ENCODE results near the gene TMEM38B.

The TMEM38B gene

GRCh38 chr9:105694190-105694847 is at the start of gene TMEM38B:
Gene TMEM38B, plus strand, starts transcription at chr9:105694541. Its CDS starts 120 bp downstream, at chr9:105694661.
- DNase-seq (ENCODE audit: low spot score) = peak; percentile 77

GRCh38 chr9:105646879-105647594 is 47.3 kb upstream of the TMEM38B start:
- no peak for DNase-seq (ENCODE audit: low spot score)

GRCh38 chr9:105647595-105648349 is 46.6 kb upstream of the TMEM38B start:
- no peak for DNase-seq (ENCODE audit: low spot score)

- DNase-seq (ENCODE audit: low spot score) = no peak
Observed at GRCh38 chr9:105651806-105652205, 42.5 kb upstream of the TMEM38B start.

- DNase-seq (ENCODE audit: low spot score) = peak; percentile 55
Observed at GRCh38 chr9:105656131-105656921, 38.0 kb upstream of the TMEM38B start.

GRCh38 chr9:105658351-105658750 is 36.0 kb upstream of the TMEM38B start:
- no peak for DNase-seq (ENCODE audit: low spot score)

GRCh38 chr9:105661011-105661410 is 33.3 kb upstream of the TMEM38B start:
- no peak for DNase-seq (ENCODE audit: low spot score)

- DNase-seq (ENCODE audit: low spot score) = no peak
Observed at GRCh38 chr9:105662184-105663104, 31.9 kb upstream of the TMEM38B start, which contains the start of gene TAL2. Gene TAL2, plus strand, starts transcription at chr9:105662457. Its CDS starts 40 bp downstream, at chr9:105662497.

- DNase-seq (ENCODE audit: low spot score) = no peak
Observed at GRCh38 chr9:105663914-105664313, 30.4 kb upstream of the TMEM38B start.

- DNase-seq (ENCODE audit: low spot score) = peak; percentile 22
Observed at GRCh38 chr9:105667867-105668266, 26.5 kb upstream of the TMEM38B start.

GRCh38 chr9:105670315-105670714 is 24.0 kb upstream of the TMEM38B start:
- DNase-seq (ENCODE audit: low spot score) = no peak

- no peak for DNase-seq (ENCODE audit: low spot score)
Observed at GRCh38 chr9:105670775-105671174, 23.6 kb upstream of the TMEM38B start.

- DNase-seq (ENCODE audit: low spot score) = no peak
Observed at GRCh38 chr9:105672711-105673234, 21.6 kb upstream of the TMEM38B start.

GRCh38 chr9:105673850-105674387 is 20.4 kb upstream of the TMEM38B start:
- DNase-seq (ENCODE audit: low spot score) = no peak

- DNase-seq (ENCODE audit: low spot score) = no peak
Observed at GRCh38 chr9:105676351-105676923, 17.9 kb upstream of the TMEM38B start.

GRCh38 chr9:105678163-105678562 is 16.2 kb upstream of the TMEM38B start:
- DNase-seq (ENCODE audit: low spot score) = no peak

GRCh38 chr9:105678781-105679180 is 15.6 kb upstream of the TMEM38B start:
- no peak for DNase-seq (ENCODE audit: low spot score)

- no peak for DNase-seq (ENCODE audit: low spot score)
Observed at GRCh38 chr9:105679257-105680022, 14.9 kb upstream of the TMEM38B start.

- no peak for DNase-seq (ENCODE audit: low spot score)
Observed at GRCh38 chr9:105681313-105681712, 13.0 kb upstream of the TMEM38B start.

Measured in HuH-7.5 (cell line).